ENCODE results near the gene PTPRD. TPM values are rescaled to one million over a fixed set of nuclear protein-coding genes. Genes with fewer than 3 reads are reported as not detected.

The PTPRD gene
- total RNA-seq, 4 donors from 2014 or later = 19.6 to 78.9 (median 45.6) TPM

GRCh38 chr9:9819886-9820285 lies 792.9 kb downstream of the PTPRD start:
- Histone ChIP-seq H3K4me1 (no peaks in the 10 kb centered on the region), H3K36me3 (no peaks in the 10 kb centered on the region), H3K9me3 (no peaks in the 10 kb centered on the region), H3K27me3 (no peaks in the 10 kb centered on the region), H3K4me3 (replicated peaks in 1 of 3) (no peak overlapping the region), H3K27ac (no peak overlapping the region)
- intact Hi-C loops (cut with DNase I) = no loop called here
- DNase-seq = no peak
- TF ChIP-seq POLR2A (IDR thresholded peaks at IDR 0.05) (no peak), CTCF (IDR thresholded peaks at IDR 0.05) (no peak)
- WGBS, 2 donors = 96% methylated on average over 5 of the region's 5 CpGs

DNA sequence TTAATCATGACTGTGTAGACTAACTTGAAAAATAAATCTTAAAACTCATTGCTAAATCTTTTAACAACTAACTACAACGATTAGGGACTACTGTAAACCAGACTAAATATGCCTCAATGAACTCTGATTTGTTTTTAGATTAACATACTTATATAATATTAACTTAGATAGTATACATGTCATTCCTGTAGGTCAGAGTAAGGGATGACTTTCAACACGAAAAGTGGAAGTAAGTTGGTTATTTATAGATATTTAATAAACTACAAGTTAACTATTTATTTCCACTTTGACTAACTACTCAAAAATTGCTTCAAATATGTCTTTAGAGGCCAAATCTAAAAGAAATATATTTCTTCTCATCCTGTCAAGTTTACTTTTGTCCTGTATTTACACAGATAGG lies 795.6 kb downstream of the PTPRD start:
- intact Hi-C loops (cut with DNase I) = no loop called here

GRCh38 chr9:9804109-9804508 lies 808.7 kb downstream of the PTPRD start:
- no peak for DNase-seq
- Histone ChIP-seq H3K4me3 (replicated peaks in 1 of 3) (no peak overlapping the region), H3K9me3 (no peaks in the 10 kb centered on the region), H3K27ac (no peak overlapping the region), H3K36me3 (no peaks in the 10 kb centered on the region), H3K27me3 (no peaks in the 10 kb centered on the region), H3K4me1 (no peaks in the 10 kb centered on the region)
- WGBS, 2 donors = 92% methylated on average over 1 of the region's 1 CpG
- intact Hi-C loops (cut with DNase I) = no loop called here
- no peak for TF ChIP-seq CTCF (IDR thresholded peaks at IDR 0.05)
- TF ChIP-seq POLR2A (IDR thresholded peaks at IDR 0.05) = no peak

More for the DNA sequence above, 795.6 kb downstream of the PTPRD start:
- no peak for TF ChIP-seq POLR2A (IDR thresholded peaks at IDR 0.05)
- TF ChIP-seq CTCF (IDR thresholded peaks at IDR 0.05) = no peak
- WGBS, 2 donors = 32 to 67% methylated on average over 2 of the region's 2 CpGs
- Histone ChIP-seq H3K27me3 (no peaks in the 10 kb centered on the region), H3K27ac (no peak overlapping the region), H3K4me3 (replicated peaks in 1 of 3) (no peak overlapping the region), H3K4me1 (no peaks in the 10 kb centered on the region), H3K9me3 (no peaks in the 10 kb centered on the region), H3K36me3 (no peaks in the 10 kb centered on the region)
- DNase-seq = no peak

GRCh38 chr9:9799287-9799686 lies 813.5 kb downstream of the PTPRD start:
- intact Hi-C loops (cut with DNase I) = no loop called here
- TF ChIP-seq CTCF (IDR thresholded peaks at IDR 0.05) = no peak
- TF ChIP-seq POLR2A (IDR thresholded peaks at IDR 0.05) = no peak
- no peaks in the 10 kb centered on the region for H3K4me1 ChIP-seq

DNA sequence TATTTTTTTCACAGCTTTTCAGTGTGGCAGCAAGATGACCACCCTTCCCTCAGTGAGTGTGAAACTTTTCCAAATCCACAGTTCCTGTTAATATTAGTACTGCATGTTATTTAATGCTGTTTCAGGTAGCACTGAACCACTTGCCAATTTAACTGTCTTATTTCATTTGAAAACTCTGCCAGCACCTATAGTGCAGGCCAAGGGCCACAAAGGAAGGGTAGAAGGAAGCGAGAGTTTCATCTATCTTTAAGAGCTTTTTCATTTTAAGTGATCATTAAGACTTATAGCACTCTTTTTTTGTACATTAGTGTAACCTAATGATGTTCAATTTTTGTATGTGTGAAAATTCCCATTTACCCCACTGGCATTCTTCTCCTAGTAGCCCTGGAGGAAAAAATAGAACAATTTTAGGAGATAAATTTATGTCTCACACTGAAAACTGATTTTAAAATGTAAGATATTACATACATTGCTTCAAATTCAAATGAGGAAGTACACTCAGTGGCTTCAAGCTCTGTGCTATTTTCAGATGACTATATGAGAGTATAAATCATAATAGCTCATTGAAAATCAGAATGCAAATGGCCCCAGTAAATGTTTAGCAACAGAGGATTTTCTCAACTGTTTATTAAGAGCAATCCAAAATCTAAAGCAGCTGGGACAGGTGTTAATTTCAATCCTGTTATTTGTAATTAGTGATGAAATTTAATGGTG lies 820.5 kb downstream of the PTPRD start:
- no peaks in the 10 kb centered on the region for H3K27me3 ChIP-seq
- no peaks in the 10 kb centered on the region for H3K4me1 ChIP-seq
- no peak for DNase-seq
- H3K9me3 ChIP-seq = no peaks in the 10 kb centered on the region
- H3K4me3 ChIP-seq (replicated peaks in 1 of 3) = no peak overlapping the region
- no peaks in the 10 kb centered on the region for H3K36me3 ChIP-seq
- 79 to 87% methylated on average over 1 of the region's 1 CpG for WGBS, 2 donors
- H3K27ac ChIP-seq = no peak overlapping the region
- intact Hi-C loops (cut with DNase I) = loop anchor here (5.0 kb wide), 1 partner anchor 195 kb away; no protein-coding TSS in a partner anchor
- TF ChIP-seq CTCF (IDR thresholded peaks at IDR 0.05) = no peak

More at GRCh38 chr9:9799287-9799686, 813.5 kb downstream of the PTPRD start:
- H3K36me3 ChIP-seq = no peaks in the 10 kb centered on the region
- no peak for DNase-seq
- H3K4me3 ChIP-seq (replicated peaks in 1 of 3) = no peak overlapping the region
- H3K27me3 ChIP-seq = no peaks in the 10 kb centered on the region
- H3K27ac ChIP-seq = no peak overlapping the region
- H3K9me3 ChIP-seq = no peaks in the 10 kb centered on the region
- WGBS, 2 donors = 93% methylated on average over 1 of the region's 1 CpG

Measured in thyroid gland (tissue), 4 donors.